ENCODE data around the gene RAB27B.

DNA sequence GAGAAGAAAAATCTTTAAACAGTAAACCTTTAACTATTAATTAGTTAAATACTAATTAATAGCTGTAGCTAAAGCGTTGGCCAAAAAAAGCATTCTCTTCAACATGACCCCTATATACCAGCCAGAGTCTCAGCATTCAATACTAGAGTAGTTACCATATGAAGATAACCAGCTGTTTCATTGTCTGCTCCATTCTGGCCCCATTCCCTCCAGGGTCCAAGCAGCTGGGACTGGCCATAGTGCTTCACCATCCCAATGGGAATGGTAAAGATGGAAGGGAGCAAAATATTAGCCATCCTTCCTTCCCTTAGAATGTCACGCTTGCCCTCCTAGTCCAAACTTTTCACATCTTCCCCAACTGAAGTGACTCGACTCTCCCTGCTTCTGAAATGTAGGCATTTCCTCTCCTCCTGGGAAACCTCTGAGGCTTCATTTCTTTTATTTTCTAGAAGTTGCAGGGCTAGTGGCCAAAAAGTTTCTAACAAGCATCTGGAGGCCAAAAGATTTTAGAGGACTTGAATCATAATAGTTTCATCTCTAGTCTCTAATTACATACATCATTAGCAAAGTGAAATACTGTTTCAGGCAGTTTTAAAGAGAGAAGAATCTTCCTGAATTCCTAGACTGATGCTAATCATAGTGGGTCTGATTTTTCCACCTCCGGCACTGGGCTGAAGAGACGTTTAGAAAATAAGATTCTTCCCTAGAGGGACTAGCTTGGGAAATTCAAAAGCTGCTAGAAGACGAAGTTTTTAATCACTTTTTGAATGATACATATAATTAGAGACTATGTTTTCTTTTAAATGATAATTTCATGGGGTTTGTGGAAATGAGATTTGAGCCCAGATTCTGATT is 78.3 kb downstream of the RAB27B start:
- TF ChIP-seq, protein P1, sequence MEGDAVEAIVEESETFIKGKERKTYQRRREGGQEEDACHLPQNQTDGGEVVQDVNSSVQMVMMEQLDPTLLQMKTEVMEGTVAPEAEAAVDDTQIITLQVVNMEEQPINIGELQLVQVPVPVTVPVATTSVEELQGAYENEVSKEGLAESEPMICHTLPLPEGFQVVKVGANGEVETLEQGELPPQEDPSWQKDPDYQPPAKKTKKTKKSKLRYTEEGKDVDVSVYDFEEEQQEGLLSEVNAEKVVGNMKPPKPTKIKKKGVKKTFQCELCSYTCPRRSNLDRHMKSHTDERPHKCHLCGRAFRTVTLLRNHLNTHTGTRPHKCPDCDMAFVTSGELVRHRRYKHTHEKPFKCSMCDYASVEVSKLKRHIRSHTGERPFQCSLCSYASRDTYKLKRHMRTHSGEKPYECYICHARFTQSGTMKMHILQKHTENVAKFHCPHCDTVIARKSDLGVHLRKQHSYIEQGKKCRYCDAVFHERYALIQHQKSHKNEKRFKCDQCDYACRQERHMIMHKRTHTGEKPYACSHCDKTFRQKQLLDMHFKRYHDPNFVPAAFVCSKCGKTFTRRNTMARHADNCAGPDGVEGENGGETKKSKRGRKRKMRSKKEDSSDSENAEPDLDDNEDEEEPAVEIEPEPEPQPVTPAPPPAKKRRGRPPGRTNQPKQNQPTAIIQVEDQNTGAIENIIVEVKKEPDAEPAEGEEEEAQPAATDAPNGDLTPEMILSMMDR (IDR thresholded peaks at IDR 0.05): no peak
- TF ChIP-seq EZH2 (IDR thresholded peaks at IDR 0.05) (no peak), EZH2phosphoT487 (IDR thresholded peaks at IDR 0.05) (no peak)
